GM06990 (cell line): Measurements from ENCODE around the gene TCL1B.
A peak's percentile ranks its signal among the peaks of the same experiment; 100 is the strongest.
"Not testable (repeated sequence)": the region's sequence is repeated elsewhere in the genome, so short reads cannot be mapped to it uniquely, and the experiment has no call there.

Source experiments
- DNase-seq: peaks from one replicate; pipeline ENCODE4 v3.0.0-alpha.2; 2011; ENCODE audit not compliant: insufficient read length; ENCODE audit errors: extremely low read depth
- H3K27me3 ChIP-seq: replicated peaks from 2 replicates; pipeline ENCODE4 v1.6.0; 2011; ENCODE audit warnings: low read length; ENCODE audit not compliant: control insufficient read depth, insufficient read depth
- H3K36me3 ChIP-seq: 2 replicates; pipeline ENCODE4 v1.5.1; 2011; ENCODE audit warnings: low read length; ENCODE audit not compliant: control insufficient read depth, insufficient read depth
- H3K4me3 ChIP-seq: replicated peaks from 2 replicates; pipeline ENCODE4 v1.5.1; 2011; ENCODE audit warnings: low read depth, mild to moderate bottlenecking, control low read depth, low read length
- TF ChIP-seq, protein P1 (sequence below): IDR thresholded peaks from 2 replicates; pipeline ENCODE4 v1.5.1; 2011; ENCODE audit warnings: low read length, control low read depth, mild to moderate bottlenecking, inconsistent platforms; ENCODE audit not compliant: insufficient read depth, poor library complexity, severe bottlenecking

Gene TCL1B

DNA sequence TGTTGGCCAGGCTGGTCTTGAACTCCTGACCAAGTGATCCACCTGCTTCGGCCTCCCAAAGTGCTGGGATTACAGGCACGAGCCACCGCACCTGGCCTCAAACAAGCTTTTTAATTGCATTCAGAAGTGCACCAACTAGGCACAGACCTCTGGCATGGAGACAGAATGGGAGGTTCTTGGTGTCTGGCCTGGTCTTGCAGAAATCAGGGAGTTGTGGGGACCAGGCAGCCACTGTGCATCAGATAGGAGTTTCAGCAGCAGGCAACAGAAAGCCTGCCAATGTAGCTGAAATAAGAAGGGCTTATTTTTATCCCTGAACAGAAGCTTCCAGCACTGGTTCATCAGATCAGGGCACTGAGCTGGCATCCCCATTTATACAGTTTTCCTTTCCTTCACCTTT lies 22.2 kb upstream of the TCL1B start:
- Histone ChIP-seq H3K27me3 (no peaks in the 10 kb centered on the region), H3K4me3 (no peak overlapping the region), H3K36me3 (no peaks in the 10 kb centered on the region)
- DNase-seq, result no peak
- TF ChIP-seq, protein P1, sequence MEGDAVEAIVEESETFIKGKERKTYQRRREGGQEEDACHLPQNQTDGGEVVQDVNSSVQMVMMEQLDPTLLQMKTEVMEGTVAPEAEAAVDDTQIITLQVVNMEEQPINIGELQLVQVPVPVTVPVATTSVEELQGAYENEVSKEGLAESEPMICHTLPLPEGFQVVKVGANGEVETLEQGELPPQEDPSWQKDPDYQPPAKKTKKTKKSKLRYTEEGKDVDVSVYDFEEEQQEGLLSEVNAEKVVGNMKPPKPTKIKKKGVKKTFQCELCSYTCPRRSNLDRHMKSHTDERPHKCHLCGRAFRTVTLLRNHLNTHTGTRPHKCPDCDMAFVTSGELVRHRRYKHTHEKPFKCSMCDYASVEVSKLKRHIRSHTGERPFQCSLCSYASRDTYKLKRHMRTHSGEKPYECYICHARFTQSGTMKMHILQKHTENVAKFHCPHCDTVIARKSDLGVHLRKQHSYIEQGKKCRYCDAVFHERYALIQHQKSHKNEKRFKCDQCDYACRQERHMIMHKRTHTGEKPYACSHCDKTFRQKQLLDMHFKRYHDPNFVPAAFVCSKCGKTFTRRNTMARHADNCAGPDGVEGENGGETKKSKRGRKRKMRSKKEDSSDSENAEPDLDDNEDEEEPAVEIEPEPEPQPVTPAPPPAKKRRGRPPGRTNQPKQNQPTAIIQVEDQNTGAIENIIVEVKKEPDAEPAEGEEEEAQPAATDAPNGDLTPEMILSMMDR, result no peak

DNA sequence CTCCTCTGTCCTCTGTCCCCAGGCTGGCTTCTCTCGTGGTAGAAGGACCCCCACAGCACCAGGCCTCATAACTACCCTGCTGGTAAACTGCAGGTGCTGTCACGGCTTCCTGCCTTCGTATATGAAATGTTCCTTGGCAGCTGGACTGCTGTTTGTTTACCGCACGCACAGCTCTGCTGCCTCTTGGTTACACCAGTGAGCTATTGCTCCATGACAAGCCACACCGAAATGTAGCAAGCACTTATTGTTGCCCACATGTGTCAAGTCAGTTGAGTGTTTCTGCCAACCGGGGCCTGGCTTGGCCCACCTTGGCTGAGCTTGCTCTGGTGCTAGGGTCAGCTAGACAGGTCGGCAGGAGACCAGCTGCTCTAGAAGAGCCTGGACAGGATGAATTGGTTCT lies 21.7 kb upstream of the TCL1B start:
- no peaks in the 10 kb centered on the region for H3K27me3 ChIP-seq
- peak; percentile 43 for DNase-seq

DNA sequence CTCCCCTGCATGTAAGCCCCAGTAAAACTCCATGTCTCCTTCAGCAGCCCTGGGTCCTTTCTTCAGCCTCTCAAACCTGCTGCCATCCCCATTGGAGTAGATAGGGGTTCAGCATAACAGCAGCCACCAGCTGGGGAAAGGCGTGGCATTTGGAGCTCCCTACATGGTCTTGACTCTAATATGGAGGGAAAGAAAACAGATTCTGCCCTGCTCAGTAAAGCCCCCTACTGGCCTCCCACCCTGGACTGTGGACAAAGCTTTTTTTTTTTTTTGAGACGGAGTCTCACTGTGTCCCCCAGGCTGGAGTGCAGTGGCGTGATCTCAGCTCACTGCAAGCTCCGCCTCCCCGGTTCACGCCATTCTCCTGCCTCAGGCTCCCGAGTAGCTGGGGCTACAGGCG lies 20.7 kb upstream of the TCL1B start:
- not testable (repeated sequence) for H3K36me3 ChIP-seq, H3K27me3 ChIP-seq, H3K4me3 ChIP-seq
- TF ChIP-seq, protein P1, result peak; percentile 50
- peak; percentile 28 for DNase-seq

More for the DNA sequence above, 21.7 kb upstream of the TCL1B start:
- TF ChIP-seq, protein P1, result no peak
- no peak overlapping the region for H3K4me3 ChIP-seq
- no peaks in the 10 kb centered on the region for H3K36me3 ChIP-seq

DNA sequence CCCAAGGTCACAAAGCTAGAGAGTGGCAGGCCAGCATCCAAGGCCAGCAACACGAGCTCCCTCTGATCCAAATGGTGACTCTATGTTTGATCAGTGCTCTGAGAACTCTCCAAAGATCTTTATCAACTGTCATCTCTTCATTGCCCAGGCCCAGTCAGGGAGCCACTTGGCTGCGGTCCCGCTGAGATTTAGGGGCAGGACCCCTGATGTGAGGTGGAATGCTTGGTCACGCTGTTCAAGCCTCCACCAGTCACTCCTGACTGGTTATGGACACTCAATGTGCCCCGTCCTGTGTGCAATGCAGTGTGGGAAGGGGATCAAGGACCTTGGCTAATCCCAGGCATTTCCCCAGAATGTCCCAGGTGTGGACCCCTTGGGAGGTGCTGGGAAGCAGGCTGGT lies 19.8 kb upstream of the TCL1B start:
- H3K4me3 ChIP-seq, result no peak overlapping the region
- TF ChIP-seq, protein P1, result no peak

DNA sequence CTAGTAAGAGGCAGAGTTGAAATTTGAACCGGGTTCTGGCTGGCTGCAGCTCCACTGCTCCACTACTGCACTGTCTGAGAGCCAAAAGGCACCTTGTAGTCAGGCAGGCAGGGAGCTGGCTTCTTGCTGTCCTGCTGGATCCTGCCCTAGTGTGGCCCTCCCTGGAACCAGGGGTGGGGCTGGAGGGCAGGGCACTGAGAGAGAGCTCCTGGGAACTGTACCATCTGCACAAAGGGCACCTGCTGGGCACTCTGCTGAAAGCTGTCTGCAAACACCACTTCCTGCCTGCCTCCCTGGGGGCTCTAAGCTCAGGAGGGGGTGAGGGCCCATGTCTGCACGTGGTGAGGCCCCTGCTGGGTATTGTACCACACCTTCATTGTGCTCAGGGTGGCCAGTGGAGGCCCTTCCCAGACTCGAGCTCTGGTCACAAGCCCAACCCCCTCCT lies 19.0 kb upstream of the TCL1B start:
- H3K4me3 ChIP-seq, result no peak overlapping the region
- no peak for DNase-seq
- H3K27me3 ChIP-seq, result no peaks in the 10 kb centered on the region
- TF ChIP-seq, protein P1, result no peak
- no peaks in the 10 kb centered on the region for H3K36me3 ChIP-seq

More for the DNA sequence above, 19.8 kb upstream of the TCL1B start:
- no peak for DNase-seq
- Histone ChIP-seq H3K36me3 (no peaks in the 10 kb centered on the region), H3K27me3 (no peaks in the 10 kb centered on the region)

DNA sequence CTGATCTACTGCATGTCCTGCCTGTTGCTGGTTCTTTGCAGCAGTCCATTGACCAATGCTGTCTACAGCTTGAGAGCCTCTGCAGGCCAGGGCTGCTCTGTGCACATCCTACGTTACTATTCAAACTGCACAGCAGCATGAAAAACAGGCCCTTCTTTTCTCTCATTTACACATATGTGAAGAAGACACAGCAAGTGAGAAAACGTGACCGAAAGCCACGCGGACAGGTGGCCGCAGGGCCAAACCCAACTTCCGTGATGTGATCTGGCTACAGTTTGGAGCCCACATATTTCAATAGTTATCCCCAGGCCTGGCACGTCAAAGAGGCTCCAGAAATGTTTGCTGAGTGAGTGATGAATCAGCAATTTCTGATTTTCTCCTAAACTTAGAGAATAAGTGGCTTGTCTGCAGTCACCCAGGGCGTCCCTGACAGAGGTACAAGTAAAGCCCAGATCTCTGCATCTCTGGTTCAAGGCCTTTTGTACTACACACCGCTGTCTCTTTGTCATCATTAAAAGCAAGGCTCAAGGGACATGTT lies 17.9 kb upstream of the TCL1B start:
- Histone ChIP-seq H3K4me3 (no peak overlapping the region), H3K36me3 (no peaks in the 10 kb centered on the region), H3K27me3 (no peaks in the 10 kb centered on the region)
- no peak for DNase-seq
- TF ChIP-seq, protein P1, result no peak
